Astrocyte of the spinal cord (primary cell): ENCODE results near the gene SLC4A2.

Experiments
- DNase-seq: peaks from one replicate; pipeline ENCODE4 v3.0.0; 2011; ENCODE audit warnings: low read depth, low spot score
- H3K4me3 ChIP-seq: 2 replicates; pipeline ENCODE4 v1.5.1; 2011; ENCODE audit warnings: low read depth, mild to moderate bottlenecking, low read length, moderate library complexity
- in situ Hi-C: cut with HindIII; loops from 2 replicates; pipeline ENCODE4 v1.10.0; 2017; ENCODE audit warnings: low sequenced_read_pairs
- TF ChIP-seq, protein P1 (sequence below): IDR thresholded peaks from 2 replicates; pipeline ENCODE4 v1.5.1; 2012; ENCODE audit warnings: low read depth, mild to moderate bottlenecking, low read length, inconsistent platforms

SLC4A2 gene

DNA sequence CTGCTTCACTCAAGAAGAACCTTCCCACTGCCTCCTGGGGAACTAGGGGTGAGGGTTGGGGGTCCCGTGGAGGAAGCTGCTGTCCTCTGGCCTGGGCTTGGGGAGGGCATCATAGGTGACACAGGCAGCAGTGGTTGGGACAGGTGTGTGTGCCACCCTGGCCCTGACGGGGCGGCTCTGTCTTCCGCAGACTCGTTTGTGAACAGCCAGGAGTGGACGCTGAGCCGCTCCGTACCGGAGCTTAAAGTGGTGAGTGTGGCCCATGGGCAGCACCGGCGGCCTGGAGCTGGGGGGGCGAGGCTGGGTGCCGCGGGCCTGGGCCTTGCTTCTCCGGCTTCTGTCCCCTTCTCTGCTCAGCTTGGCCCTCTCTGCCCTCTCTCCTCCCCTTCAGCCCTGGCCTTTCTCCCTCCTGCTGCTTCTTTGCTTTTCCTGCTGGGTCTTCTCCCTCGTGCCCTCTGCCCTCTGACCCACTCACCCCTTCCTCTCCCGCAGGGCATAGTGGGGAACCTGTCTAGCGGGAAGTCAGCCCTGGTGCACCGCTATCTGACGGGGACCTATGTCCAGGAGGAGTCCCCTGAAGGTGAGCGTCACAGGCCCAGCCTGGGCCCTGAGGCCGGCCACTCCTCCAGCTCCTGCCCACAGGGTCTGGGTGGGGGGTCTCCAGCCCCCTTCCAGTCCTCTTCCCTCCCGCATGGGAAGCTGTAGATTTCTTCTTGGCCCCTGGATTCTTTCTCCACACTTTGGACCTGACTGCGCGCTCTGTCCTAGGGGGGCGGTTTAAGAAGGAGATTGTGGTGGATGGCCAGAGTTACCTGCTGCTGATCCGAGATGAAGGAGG, 57.4 kb downstream of the SLC4A2 start:
- no peak overlapping the region for H3K4me3 ChIP-seq
- in situ Hi-C loops = no loop called here
- DNase-seq = no peak
- TF ChIP-seq, protein P1, sequence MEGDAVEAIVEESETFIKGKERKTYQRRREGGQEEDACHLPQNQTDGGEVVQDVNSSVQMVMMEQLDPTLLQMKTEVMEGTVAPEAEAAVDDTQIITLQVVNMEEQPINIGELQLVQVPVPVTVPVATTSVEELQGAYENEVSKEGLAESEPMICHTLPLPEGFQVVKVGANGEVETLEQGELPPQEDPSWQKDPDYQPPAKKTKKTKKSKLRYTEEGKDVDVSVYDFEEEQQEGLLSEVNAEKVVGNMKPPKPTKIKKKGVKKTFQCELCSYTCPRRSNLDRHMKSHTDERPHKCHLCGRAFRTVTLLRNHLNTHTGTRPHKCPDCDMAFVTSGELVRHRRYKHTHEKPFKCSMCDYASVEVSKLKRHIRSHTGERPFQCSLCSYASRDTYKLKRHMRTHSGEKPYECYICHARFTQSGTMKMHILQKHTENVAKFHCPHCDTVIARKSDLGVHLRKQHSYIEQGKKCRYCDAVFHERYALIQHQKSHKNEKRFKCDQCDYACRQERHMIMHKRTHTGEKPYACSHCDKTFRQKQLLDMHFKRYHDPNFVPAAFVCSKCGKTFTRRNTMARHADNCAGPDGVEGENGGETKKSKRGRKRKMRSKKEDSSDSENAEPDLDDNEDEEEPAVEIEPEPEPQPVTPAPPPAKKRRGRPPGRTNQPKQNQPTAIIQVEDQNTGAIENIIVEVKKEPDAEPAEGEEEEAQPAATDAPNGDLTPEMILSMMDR = no peak

DNA sequence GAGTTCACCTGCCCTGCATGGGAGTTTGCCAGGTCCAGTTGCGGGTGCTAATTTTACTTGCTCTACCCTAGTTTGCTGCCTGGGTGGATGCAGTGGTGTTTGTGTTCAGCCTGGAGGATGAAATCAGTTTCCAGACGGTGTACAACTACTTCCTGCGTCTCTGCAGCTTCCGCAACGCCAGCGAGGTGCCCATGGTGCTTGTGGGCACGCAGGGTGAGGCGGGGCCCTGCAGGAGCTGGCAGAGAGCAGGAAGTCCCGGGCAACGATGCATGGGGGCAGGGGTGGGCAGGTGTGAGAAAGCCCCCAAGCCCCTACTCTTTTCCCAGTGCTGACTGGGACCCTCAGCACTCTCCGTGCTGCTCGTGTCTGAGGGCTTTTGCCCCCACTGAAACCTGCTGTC, 58.2 kb downstream of the SLC4A2 start:
- DNase-seq = no peak
- no peak overlapping the region for H3K4me3 ChIP-seq
- TF ChIP-seq, protein P1 = no peak
- in situ Hi-C loops = no loop called here

DNA sequence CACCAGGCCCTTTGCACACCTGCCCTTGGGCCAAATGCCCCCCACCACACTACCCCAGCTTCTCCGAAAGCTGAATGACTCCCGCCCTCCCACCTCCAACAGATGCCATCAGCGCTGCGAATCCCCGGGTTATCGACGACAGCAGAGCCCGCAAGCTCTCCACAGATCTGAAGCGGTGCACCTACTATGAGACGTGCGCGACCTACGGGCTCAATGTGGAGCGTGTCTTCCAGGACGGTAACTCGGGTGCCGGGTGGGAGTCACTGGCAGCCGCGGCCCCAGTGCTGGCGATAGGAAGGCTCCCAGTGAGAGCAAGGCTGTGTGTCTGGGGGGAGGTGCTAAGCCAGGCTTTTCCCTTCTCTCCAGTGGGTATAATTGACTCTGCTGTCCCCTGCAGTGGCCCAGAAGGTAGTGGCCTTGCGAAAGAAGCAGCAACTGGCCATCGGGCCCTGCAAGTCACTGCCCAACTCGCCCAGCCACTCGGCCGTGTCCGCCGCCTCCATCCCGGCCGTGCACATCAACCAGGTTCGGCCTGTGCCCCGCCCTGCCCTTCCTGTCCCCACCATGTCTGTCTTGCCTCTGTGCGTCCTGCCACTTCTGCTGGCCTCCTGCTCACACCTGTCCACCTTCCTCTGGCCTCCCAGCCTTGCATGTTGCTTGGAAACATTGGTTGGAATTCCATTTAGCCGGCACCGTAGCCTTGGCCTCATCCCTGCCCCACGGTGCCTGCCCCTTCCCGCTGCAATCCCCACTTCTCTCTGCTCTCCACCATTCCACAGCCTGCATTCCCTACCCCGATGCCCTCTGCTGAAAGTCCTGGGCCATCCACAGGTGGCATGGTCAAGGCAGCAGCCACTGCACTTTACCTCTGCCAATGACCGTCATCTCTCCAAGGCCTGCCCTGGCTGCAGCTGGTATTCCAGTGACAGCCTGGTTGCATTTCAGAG, 59.0 kb downstream of the SLC4A2 start:
- TF ChIP-seq, protein P1 = no peak
- in situ Hi-C loops = no loop called here
- no peak for DNase-seq
- no peak overlapping the region for H3K4me3 ChIP-seq

DNA sequence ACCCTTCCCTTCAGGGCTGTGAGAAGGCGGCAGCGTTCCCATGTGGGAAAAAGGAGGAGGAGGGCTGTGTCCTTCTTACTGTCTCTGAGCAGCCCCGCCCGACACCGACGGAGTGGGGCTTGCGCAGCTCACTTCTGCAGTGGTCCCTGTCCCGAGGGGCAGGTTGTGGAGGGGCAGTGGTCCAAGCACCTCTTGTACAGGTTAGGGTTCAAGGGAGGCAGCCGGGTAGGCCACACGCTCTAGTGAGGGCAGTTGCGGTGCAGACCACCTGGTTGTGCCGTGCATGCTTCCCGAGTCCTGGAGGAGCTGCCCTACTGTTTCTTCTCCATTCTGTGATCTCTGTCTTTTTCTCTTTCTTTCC, 59.6 kb downstream of the SLC4A2 start:
- H3K4me3 ChIP-seq = no peak overlapping the region
- in situ Hi-C loops = no loop called here
- DNase-seq = no peak
- TF ChIP-seq, protein P1 = no peak

DNA sequence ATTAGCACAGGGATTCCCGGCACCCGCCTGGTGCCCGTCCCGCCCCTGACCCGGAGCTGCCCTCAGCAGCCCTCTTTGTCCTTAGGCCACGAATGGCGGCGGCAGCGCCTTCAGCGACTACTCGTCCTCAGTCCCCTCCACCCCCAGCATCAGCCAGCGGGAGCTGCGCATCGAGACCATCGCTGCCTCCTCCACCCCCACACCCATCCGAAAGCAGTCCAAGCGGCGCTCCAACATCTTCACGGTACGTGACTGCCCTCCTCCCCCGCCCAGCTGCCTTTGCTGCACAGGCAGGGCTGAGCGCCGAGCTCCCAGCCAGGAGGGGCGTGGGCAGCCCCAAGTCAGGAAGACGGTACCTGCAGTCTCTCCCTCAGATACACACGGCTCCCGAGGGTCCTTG, 60.5 kb downstream of the SLC4A2 start:
- no peak overlapping the region for H3K4me3 ChIP-seq
- DNase-seq = no peak
- TF ChIP-seq, protein P1 = no peak
- in situ Hi-C loops = no loop called here

DNA sequence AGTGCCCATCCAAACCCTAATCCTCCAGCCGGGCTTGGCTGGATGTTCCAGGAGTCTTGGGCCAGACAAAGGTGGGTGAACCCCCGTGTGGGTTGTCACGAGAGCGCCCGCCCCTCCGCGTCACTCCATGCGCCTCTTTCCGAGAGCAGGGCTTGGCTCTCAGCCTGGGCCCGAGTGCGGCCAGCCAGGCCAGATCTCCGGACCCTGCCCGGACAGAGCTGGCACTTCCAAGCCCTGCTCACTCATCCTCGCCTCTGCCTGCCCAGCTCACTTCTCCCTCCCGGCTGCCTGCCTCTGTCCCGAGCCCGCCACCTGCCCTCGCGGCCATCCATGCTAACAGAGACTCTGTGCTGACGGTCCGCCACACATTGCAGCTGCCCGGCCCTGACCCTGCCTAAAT, 61.5 kb downstream of the SLC4A2 start:
- TF ChIP-seq, protein P1 = no peak
- in situ Hi-C loops = no loop called here
- no peak for DNase-seq
- H3K4me3 ChIP-seq = no peak overlapping the region
